ENCODE measurements around the gene EFNB3.

Gene EFNB3

DNA sequence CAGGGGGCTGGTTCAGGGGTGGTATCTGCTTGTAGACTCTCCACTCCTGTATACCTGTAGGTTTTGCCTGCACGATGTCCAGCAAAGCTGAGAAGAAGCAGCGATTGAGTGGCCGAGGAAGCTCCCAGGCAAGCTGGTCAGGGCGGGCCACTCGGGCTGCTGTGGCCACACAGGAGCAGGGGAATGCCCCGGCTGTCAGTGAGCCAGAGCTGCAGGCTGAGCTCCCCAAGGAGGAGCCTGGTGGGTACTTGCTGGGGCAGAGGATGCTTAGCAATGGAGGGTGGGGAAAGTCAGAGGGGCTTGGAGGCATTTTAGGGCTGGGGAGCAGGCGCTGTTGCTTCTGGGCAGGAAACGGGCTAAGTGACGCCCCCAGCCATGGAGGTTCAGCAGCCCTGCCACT is 14.7 kb downstream of the EFNB3 start:
- no peak for DNase-seq

DNA sequence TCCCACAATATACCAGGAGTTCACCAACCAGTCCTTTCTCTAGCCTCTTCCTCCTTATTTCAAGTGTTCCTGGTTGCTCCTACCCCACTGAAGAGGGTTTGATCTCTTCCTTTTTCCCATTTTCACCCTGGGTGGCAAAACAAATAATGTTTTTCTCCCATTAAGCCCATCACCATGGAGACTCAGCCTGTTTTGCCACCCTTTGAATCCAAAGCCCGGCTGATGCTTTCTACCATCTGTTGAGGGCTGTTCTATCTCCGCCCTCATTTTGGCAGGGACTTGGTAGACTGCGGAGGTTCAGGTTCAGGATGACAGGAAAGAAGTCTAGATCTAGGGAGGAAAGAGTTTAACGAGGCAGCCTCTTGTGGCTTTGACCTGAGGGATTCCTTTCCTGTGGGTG is 15.1 kb downstream of the EFNB3 start:
- DNase-seq = peak; percentile 93

DNA sequence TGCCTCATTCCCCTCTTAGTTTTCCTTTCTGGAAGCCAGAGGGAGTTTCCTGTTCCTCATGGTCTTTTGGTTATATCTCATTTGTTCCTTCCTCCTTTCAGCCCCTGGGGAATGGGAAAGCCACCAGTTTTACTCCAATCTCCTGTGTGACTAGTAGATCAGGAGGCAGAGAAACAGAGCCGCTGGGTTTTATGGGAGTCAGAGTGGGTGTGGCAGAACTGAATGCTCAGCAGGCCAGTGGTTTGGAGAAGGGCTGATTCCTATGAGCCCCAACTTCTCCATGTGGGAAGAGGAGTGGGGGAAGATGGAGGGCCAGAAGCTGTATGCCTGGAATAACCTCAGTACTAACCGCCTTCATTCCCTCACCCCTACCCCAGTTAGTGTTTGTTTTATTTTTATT is 16.6 kb downstream of the EFNB3 start:
- DNase-seq = no peak

DNA sequence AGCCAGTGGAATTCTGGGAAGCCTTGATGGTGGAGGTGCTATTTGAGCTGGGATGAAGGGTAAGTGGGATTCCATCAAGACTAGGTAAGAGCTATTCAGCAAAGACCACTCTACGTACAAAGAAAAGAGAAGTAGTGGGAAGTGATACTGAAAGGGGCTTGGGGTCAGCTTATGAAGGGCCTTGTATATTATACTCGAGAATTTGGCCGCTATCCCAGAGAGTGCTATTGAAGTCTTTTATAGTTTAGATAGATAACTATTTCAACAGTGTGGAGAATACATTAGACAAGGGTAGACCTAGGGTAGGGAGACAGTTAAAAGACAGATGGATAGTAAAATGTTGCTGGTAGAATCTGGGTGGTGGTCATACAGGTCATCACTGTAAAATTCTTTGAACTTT is 22.9 kb downstream of the EFNB3 start:
- no peak for DNase-seq

DNA sequence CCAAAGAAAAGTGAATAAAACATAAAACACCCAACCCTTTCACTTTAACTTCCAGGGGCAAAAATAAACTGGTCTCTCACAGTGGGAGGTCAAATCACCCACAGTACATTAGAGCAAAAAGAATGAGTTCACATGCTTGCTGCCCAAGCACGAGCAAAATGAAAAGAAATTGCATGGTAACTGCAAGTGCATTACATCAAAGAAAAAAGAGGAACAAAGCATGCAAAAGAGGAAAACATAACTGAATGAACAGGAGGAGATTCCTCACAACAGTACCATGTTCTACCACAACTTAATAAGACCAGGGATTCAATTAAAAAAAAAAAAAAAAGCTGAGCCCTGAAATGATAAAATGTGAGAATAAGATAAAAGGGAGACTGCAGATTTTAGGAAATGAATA is 24.8 kb downstream of the EFNB3 start:
- no peak for DNase-seq

DNA sequence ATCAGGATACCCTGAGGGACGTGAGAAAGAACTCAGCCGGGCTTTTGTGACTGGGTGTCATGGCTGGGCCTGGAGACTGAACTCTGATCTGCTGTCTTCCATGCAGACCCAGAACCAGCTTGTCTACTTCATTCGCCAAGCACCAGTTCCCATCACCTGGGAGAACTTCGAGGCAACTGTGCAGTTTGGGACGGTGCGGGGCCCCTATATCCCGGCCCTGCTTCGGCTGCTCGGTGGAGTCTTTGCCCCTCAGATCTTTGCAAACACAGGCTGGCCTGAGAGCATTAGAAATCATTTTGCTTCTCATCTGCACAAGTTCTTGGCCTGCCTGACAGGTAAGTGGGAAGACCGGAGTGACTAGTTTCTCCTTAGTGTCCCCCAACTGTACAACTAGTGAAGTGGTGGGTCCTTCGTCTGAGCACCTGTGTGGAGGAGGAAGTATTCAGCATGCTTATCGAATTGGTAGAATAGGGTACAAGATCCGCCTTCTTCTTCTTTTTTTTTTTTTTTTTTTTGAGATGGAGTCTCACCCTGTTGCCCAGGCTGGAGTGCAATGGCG is 28.1 kb downstream of the EFNB3 start:
- DNase-seq = no peak

DNA sequence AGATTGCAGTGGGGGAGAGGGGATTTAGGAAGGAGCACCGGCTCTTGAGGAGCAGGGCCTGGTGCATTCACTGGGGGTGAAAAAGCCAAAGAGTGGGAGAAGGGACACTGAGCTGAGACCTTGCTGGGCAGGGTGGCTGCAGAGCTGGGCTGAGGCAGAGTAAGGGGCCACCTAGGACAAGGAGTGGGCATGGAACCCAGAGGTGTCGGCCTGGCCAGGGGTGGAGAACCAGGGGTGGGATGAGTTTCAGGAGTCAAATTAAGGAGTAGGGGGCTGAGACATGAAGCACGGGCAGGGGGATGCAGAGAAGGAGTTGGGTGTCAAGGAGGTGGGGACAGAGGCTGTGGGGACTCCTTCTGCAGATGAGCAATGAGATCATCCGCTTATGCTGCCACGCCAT is 32.6 kb downstream of the EFNB3 start:
- no peak for DNase-seq

DNA sequence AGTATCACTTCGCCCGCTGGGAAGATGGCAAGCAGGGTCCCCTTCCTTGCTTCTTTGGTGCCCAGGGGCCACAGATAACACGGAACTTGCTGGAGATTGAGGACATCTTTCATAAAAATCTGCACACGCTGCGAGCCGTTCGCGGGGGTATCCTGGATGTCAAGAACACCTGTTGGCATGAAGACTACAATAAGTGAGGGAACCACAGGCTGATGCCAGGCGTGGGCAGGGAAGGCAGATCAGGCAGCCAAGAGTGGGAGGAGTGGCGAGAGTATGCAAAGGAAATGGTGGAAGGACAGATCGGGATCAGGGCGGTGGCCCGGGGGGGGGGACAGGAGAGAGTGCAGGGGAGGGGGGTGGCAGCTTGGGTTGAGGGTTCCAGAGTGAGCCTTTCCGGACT is 34.7 kb downstream of the EFNB3 start:
- DNase-seq = no peak

DNA sequence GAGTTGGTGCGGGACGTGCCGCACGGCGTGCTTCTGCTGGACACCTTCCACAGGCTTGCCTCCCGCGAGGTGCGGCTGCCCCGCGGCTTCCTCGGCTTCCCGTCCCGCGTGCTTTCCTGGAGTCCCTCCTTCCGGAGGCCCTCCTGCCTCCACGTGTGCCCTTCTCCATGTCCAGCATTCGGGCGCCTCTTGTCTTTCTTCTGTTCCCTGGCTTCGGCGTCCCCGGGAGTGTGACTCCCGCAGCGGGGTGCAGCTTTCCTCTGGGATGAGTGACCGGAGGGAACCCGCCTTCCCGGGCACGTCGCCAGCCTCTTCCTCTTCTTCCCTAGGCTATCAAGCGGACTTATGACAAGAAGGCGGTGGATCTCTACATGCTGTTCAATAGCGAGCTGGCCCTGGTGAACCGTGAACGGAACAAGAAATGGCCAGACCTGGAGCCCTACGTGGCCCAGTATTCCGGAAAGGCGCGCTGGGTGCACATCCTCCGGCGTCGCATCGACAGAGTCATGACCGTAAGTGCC is 35.5 kb downstream of the EFNB3 start:
- no peak for DNase-seq

DNA sequence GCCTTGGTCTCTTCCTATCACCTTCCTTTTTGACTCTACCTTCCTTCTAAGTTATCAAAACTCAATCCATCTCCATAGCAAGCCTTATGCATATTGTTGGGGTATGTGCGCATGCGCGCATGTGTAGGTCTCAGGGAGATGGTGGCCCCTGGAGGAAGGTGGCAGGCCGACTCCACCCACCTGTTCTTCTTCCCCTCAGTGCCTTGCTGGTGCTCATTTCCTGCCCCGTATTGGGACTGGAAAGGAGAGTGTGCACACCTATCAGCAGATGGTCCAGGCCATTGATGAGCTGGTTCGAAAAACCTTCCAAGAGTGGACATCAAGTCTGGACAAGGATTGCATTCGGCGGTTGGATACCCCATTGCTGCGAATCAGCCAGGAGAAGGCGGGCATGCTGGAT is 37.7 kb downstream of the EFNB3 start:
- no peak for DNase-seq

DNA sequence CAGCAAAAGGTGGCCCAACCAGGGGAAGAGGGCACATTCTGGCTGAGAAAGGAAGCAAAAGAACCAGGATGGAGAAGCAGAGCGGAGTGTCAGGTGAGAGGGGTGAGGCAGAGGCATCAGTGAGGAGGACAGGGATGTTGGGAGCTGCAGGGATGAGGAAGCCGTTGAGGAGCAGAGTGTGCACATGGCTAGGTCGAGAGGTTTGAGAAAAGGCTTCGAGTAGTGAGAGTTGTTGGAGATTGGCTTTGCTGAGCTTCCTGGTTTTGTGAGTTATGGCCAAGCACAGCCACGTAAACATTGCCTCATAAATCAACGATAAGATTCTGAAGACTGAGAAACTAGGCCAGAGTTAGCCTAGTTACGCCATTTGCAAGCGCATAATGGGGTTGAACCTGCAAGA is 39.4 kb downstream of the EFNB3 start:
- no peak for DNase-seq

DNA sequence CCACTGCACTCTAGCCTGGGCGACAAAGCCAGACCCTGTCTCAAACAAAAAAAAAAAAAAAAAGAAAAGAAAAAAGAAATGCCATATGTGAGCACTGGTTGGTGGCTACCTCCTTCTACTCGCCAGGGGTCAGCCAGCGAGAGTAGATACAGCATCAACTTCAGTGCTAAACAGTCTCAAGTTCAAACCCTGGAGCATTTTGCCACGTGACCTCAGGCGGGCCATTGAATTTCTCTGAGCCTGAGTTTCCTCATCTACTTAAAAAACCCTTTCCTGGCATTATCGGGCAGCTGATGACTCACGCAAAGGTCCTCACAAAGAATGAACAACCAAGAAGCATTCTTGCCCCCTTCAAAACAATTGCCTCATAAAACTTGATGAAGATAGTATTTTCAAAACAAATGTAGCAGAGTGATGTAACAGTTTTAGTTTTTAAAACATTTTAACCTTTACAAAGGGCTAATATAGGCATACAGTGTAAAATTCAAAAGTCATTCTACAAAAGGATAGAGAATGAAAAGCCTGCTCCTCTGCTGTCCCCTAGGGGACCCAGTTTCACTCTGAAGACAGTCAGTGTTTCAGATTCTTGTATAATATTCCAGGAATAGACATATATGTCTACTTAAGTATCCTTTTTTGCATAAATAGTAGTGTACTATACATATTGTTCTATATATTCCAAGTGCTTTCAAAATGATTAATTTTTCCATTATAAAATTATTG is 40.9 kb downstream of the EFNB3 start:
- no peak for DNase-seq

DNA sequence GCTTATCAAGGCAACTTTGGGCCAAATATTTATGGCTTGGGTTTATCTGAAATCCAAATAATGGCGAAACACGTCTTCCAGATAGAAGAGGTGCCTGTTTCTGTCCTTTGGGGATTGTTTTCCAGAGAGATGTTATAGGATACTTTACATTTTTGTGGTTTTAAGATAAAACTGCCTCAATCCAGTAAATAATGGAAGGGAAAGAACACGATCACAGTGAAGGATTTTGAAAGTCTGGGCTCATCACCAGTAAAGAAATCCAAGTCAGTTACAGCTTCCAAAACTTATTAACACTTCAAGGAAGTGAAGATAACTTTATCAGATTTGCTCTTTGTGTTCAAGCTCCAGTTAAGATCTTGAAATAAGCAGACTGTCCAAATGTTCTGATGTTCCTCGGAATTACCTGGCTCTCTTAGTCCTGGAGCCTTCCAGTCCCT is 42.7 kb downstream of the EFNB3 start:
- no peak for DNase-seq

DNA sequence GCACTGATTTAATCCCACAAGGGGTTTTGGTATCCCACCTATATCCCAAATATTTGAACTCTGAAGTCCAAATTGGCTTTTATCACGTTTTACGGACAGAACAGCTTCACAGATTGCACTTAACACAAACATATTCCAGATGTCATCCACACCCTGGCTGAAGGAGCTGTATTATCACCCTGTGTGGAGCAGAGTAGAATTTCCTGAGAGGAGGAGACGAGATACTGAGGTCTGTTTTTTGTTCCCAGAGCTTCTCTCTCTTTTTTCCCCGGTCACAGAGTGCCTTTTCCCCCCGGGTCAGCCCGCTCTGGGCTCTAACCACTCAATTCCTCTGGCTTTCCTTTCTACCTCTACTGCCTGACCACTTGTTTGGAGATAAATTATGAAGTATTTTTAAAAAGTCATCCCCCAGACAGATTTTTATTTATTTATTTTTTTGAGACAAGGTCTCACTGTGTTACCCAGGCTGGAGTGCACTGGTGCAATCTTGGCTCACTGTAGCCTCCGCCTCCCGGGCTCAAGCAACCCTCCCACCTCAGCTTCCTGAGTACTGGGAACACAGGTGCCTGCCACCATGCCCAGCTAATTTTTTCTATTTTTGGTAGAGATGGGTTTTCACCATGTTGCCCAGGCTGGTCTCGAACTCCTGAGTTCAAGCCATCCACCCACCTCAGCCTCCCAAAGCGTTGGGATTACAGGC is 43.2 kb downstream of the EFNB3 start:
- no peak for DNase-seq

DNA sequence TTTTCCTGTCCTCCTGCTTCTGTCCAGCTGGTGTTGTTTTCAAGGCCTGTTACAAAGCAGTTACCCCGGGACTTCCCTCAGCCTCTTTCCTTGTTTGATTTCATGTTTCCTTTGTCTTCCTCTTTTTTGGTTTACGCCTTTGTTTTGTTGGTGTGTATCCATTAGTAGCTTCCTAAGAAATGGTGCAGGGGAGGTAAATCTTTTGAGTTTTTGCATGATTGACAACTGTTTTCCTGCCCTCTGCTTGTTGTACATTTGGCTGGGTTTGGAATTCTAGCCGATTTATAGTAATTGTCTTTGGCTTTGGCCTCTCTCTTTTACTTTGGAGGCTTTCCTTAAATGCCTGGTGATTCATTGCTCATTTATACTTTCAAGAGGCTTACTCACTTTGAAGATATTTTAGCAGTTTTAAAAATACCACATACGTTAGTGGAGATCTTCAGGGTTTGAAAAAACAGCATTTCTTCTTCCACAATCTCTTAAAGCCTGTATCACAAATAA is 45.4 kb downstream of the EFNB3 start:
- no peak for DNase-seq

DNA sequence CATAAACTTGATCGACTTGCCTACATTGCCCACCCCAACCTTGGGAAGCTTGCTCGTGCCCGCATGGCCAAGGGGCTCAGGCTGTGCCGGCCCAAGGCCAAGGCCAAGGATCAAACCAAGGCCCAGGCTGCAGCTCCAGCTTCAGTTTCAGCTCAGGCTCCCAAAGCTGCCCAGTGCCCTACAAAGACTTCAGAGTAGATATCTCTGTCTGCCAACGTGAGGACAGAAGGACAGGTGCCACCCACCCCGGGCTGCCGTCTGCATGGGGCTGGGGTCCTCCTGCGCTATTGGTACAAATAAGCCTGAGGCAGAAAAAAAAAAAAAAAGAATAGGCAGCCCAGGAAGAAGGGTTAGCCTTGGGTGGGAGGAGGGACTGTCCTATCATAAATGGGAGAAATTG is 49.7 kb downstream of the EFNB3 start:
- DNase-seq = no peak

DNA sequence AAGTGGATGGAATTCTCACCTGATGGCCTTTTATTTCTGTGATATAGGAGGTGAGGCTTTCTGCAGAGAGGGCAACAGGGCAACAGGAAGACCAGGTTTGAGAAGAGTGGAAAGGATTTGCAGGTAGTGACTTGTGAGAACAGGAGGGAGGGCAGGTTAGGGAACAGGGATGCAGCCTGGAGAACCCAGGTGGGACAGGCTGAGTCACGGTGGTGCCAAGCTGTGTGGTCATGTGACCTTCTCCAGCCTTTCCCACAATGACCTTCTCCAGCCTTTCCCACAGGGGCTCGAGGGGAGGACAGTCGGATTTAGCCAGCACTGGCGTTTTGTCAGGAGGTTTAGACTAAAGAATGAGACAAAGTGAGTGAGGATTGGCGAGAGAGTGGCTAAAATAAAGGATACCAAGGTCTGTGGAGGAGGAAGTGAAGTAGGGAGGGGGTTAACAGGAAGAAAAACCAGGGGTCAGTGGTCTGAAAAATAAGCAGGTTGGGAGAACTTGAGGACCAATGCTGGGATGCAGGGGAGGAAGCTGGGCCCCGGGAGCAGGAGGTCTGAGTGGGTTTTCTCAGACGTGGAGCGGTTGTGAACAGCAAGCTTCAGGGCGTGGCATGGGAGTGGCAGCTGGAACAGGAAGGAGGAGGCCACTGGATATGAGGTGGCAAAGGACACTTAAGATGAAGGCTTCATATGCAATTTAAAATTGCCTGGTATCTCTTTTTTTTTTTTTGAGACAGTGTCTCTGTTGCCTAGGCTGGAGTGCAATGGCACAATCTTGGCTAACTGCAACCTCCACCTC is 50.3 kb downstream of the EFNB3 start:
- no peak for DNase-seq

DNA sequence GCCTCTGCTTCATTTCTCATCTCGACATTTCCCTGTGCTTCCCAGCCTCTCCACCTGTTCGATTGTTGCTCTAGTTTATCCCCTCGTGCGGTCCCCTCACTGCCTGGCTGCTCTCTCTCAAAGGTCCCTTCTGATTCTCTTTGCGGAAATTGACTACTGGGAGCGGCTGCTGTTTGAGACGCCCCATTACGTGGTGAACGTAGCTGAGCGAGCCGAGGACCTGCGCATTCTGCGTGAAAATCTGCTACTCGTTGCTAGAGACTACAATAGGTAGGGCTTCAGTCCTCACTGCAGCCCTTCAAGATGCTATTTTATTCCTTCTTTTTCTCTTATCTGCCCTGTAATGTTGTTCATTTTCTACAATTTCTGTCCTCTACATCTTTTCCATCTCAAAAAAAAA is 52.0 kb downstream of the EFNB3 start:
- DNase-seq = no peak
